Body of pancreas (tissue), 4 donors: ENCODE results near the gene ATP9B.

Experiments
- CTCF ChIP-seq, 7 experiments: fragments of 450-650 bp in 4 of 7; fragments of 200-600 bp in 3 of 7; sonication (generic) in 3 of 7; IDR thresholded peaks; one replicate each; pipeline ENCODE4 v1.5.1; 2016 to 2019; ENCODE audit warnings: antibody characterized with exemption in 7 of 7
- POLR2A ChIP-seq, 3 donors: fragments of 450-650 bp; IDR thresholded peaks; one replicate each; pipeline ENCODE4 v1.6.1; 2016; ENCODE audit warnings: antibody characterized with exemption in 3 of 3, mild to moderate bottlenecking in 2 of 3

- TF ChIP-seq POLR2A (IDR thresholded peaks at IDR 0.05), result no peak
- no peak for TF ChIP-seq CTCF (IDR thresholded peaks at IDR 0.05)
Measured at GRCh38 chr18:79420033-79420745, 351.0 kb downstream of the ATP9B start.
